22Rv1 (cell line): ENCODE results near the gene RCAN2.

Source experiments
- CTCF ChIP-seq: fragments of 450-650 bp; IDR thresholded peaks from 2 replicates; pipeline ENCODE4 v1.5.1; 2017; ENCODE audit warnings: mild to moderate bottlenecking
- ZFX ChIP-seq: fragments of 450-650 bp; IDR thresholded peaks from 2 replicates; pipeline ENCODE4 v1.6.1; 2017; ENCODE audit warnings: antibody characterized with exemption, borderline replicate concordance

GRCh38 chr6:46420921-46421638 is 70.2 kb downstream of the RCAN2 start:
- TF ChIP-seq CTCF (no peak), ZFX (no peak)
